Measurements from ENCODE around the gene TRPT1.

TRPT1 gene

GRCh38 chr11:64264371-64264852 is 38.4 kb upstream of the TRPT1 start:
- Histone ChIP-seq H3K4me1 (ENCODE audit: control insufficient read depth, insufficient read depth, low read length, unreplicated experiment) (peaks cover 29% of the 10 kb centered on the region), H3K36me3 (ENCODE audit: insufficient read depth, low read length) (peaks cover 16% of the 10 kb centered on the region), H3K4me3 (ENCODE audit: low read depth, low read length) (no peak overlapping the region), H3K79me2 (ENCODE audit: control insufficient read depth, insufficient read depth, low read length, unreplicated experiment) (no peaks in the 10 kb centered on the region), H3K27ac (ENCODE audit: low read depth, low read length) (no peak overlapping the region), H2AFZ (ENCODE audit: low read length, unreplicated experiment) (no peak overlapping the region), H3K27me3 (ENCODE audit: insufficient read depth, low read length) (no peaks in the 10 kb centered on the region)

GRCh38 chr11:64263947-64264317 is 37.9 kb upstream of the TRPT1 start:
- Histone ChIP-seq H3K36me3 (ENCODE audit: insufficient read depth, low read length) (peaks cover 18% of the 10 kb centered on the region), H3K4me1 (ENCODE audit: control insufficient read depth, insufficient read depth, low read length, unreplicated experiment) (peaks cover 26% of the 10 kb centered on the region), H2AFZ (ENCODE audit: low read length, unreplicated experiment) (no peak overlapping the region), H3K4me3 (ENCODE audit: low read depth, low read length) (no peak overlapping the region), H3K27me3 (ENCODE audit: insufficient read depth, low read length) (no peaks in the 10 kb centered on the region), H3K79me2 (ENCODE audit: control insufficient read depth, insufficient read depth, low read length, unreplicated experiment) (no peaks in the 10 kb centered on the region), H3K27ac (ENCODE audit: low read depth, low read length) (no peak overlapping the region)

GRCh38 chr11:64263021-64263946 is 37.3 kb upstream of the TRPT1 start:
- Histone ChIP-seq H3K79me2 (ENCODE audit: control insufficient read depth, insufficient read depth, low read length, unreplicated experiment) (no peaks in the 10 kb centered on the region), H3K4me3 (ENCODE audit: low read depth, low read length) (no peak overlapping the region), H3K27ac (ENCODE audit: low read depth, low read length) (no peak overlapping the region), H3K4me1 (ENCODE audit: control insufficient read depth, insufficient read depth, low read length, unreplicated experiment) (peaks cover 19% of the 10 kb centered on the region), H2AFZ (ENCODE audit: low read length, unreplicated experiment) (no peak overlapping the region), H3K36me3 (ENCODE audit: insufficient read depth, low read length) (peaks cover 18% of the 10 kb centered on the region), H3K27me3 (ENCODE audit: insufficient read depth, low read length) (no peaks in the 10 kb centered on the region)

GRCh38 chr11:64262271-64263002 is 36.5 kb upstream of the TRPT1 start:
- no peaks in the 10 kb centered on the region for H3K79me2 ChIP-seq (ENCODE audit: control insufficient read depth, insufficient read depth, low read length, unreplicated experiment)
- no peak overlapping the region for H3K4me3 ChIP-seq (ENCODE audit: low read depth, low read length)
- peaks cover 12% of the 10 kb centered on the region for H3K4me1 ChIP-seq (ENCODE audit: control insufficient read depth, insufficient read depth, low read length, unreplicated experiment)
- no peaks in the 10 kb centered on the region for H3K27me3 ChIP-seq (ENCODE audit: insufficient read depth, low read length)
- H2AFZ ChIP-seq (ENCODE audit: low read length, unreplicated experiment) = no peak overlapping the region
- H3K36me3 ChIP-seq (ENCODE audit: insufficient read depth, low read length) = peaks cover 18% of the 10 kb centered on the region
- no peak overlapping the region for H3K27ac ChIP-seq (ENCODE audit: low read depth, low read length)

- Histone ChIP-seq H2AFZ (ENCODE audit: low read length, unreplicated experiment) (no peak overlapping the region), H3K27me3 (ENCODE audit: insufficient read depth, low read length) (no peaks in the 10 kb centered on the region), H3K36me3 (ENCODE audit: insufficient read depth, low read length) (peaks cover 19% of the 10 kb centered on the region), H3K4me1 (ENCODE audit: control insufficient read depth, insufficient read depth, low read length, unreplicated experiment) (peaks cover 12% of the 10 kb centered on the region), H3K79me2 (ENCODE audit: control insufficient read depth, insufficient read depth, low read length, unreplicated experiment) (no peaks in the 10 kb centered on the region), H3K27ac (ENCODE audit: low read depth, low read length) (no peak overlapping the region), H3K4me3 (ENCODE audit: low read depth, low read length) (no peak overlapping the region)
Observed at GRCh38 chr11:64261556-64262080, 35.6 kb upstream of the TRPT1 start.

GRCh38 chr11:64260147-64260708 is 34.2 kb upstream of the TRPT1 start:
- Histone ChIP-seq H3K4me1 (ENCODE audit: control insufficient read depth, insufficient read depth, low read length, unreplicated experiment) (peaks cover 12% of the 10 kb centered on the region), H2AFZ (ENCODE audit: low read length, unreplicated experiment) (no peak overlapping the region), H3K36me3 (ENCODE audit: insufficient read depth, low read length) (peaks cover 23% of the 10 kb centered on the region), H3K4me3 (ENCODE audit: low read depth, low read length) (no peak overlapping the region), H3K79me2 (ENCODE audit: control insufficient read depth, insufficient read depth, low read length, unreplicated experiment) (no peaks in the 10 kb centered on the region), H3K27ac (ENCODE audit: low read depth, low read length) (no peak overlapping the region), H3K27me3 (ENCODE audit: insufficient read depth, low read length) (no peaks in the 10 kb centered on the region)

GRCh38 chr11:64259533-64260067 is 33.6 kb upstream of the TRPT1 start:
- Histone ChIP-seq H3K79me2 (ENCODE audit: control insufficient read depth, insufficient read depth, low read length, unreplicated experiment) (no peaks in the 10 kb centered on the region), H3K4me3 (ENCODE audit: low read depth, low read length) (no peak overlapping the region), H3K27me3 (ENCODE audit: insufficient read depth, low read length) (no peaks in the 10 kb centered on the region), H2AFZ (ENCODE audit: low read length, unreplicated experiment) (no peak overlapping the region), H3K27ac (ENCODE audit: low read depth, low read length) (no peak overlapping the region), H3K36me3 (ENCODE audit: insufficient read depth, low read length) (peaks cover 23% of the 10 kb centered on the region), H3K4me1 (ENCODE audit: control insufficient read depth, insufficient read depth, low read length, unreplicated experiment) (peaks cover 12% of the 10 kb centered on the region)

GRCh38 chr11:64258946-64259532 is 33.1 kb upstream of the TRPT1 start:
- Histone ChIP-seq H3K4me3 (ENCODE audit: low read depth, low read length) (no peak overlapping the region), H3K4me1 (ENCODE audit: control insufficient read depth, insufficient read depth, low read length, unreplicated experiment) (peaks cover 12% of the 10 kb centered on the region), H3K79me2 (ENCODE audit: control insufficient read depth, insufficient read depth, low read length, unreplicated experiment) (no peaks in the 10 kb centered on the region), H3K27ac (ENCODE audit: low read depth, low read length) (no peak overlapping the region), H3K27me3 (ENCODE audit: insufficient read depth, low read length) (no peaks in the 10 kb centered on the region), H2AFZ (ENCODE audit: low read length, unreplicated experiment) (no peak overlapping the region), H3K36me3 (ENCODE audit: insufficient read depth, low read length) (peaks cover 23% of the 10 kb centered on the region)

GRCh38 chr11:64258356-64258755 is 32.4 kb upstream of the TRPT1 start:
- Histone ChIP-seq H3K4me1 (ENCODE audit: control insufficient read depth, insufficient read depth, low read length, unreplicated experiment) (peaks cover 16% of the 10 kb centered on the region), H3K4me3 (ENCODE audit: low read depth, low read length) (no peak overlapping the region), H3K79me2 (ENCODE audit: control insufficient read depth, insufficient read depth, low read length, unreplicated experiment) (peaks cover 1% of the 10 kb centered on the region), H2AFZ (ENCODE audit: low read length, unreplicated experiment) (no peak overlapping the region), H3K36me3 (ENCODE audit: insufficient read depth, low read length) (peaks cover 23% of the 10 kb centered on the region), H3K27ac (ENCODE audit: low read depth, low read length) (no peak overlapping the region), H3K27me3 (ENCODE audit: insufficient read depth, low read length) (no peaks in the 10 kb centered on the region)

GRCh38 chr11:64256300-64256699 is 30.3 kb upstream of the TRPT1 start:
- Histone ChIP-seq H3K4me3 (ENCODE audit: low read depth, low read length) (no peak overlapping the region), H3K4me1 (ENCODE audit: control insufficient read depth, insufficient read depth, low read length, unreplicated experiment) (peaks cover 13% of the 10 kb centered on the region), H3K36me3 (ENCODE audit: insufficient read depth, low read length) (peaks cover 14% of the 10 kb centered on the region), H3K27me3 (ENCODE audit: insufficient read depth, low read length) (no peaks in the 10 kb centered on the region), H3K79me2 (ENCODE audit: control insufficient read depth, insufficient read depth, low read length, unreplicated experiment) (peaks cover 21% of the 10 kb centered on the region), H2AFZ (ENCODE audit: low read length, unreplicated experiment) (no peak overlapping the region), H3K27ac (ENCODE audit: low read depth, low read length) (no peak overlapping the region)
